ENCODE results near the gene ADAMTS16.

The ADAMTS16 gene

GRCh38 chr5:5271786-5272321 is 131.7 kb downstream of the ADAMTS16 start:
- Histone ChIP-seq H3K27ac (peak overlapping the region in 1 of 2 donors; percentile 42), H3K4me3 (peak overlapping the region; percentile 43)
- no peak for TF ChIP-seq CTCF (IDR thresholded peaks at IDR 0.05)
- DNase-seq (ENCODE audit: low spot score): no peak

DNA sequence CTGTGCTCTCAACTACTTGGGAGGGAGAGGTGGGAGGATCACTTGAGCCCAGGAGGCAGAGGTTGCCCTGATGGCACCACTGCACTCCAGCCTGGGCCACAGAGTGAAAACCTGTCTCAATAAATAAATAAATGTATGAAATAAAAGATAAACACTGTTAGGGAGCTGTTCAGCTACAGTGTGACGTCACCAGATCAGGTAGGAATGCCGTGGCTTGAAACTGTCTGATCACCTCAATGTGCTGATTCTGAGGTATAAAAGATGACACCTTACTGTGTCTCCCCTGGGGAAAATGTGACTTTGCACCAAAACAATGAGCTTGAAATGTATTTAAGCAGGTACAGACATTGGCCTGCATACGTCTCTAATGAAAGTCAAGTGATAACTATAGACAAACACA is 133.3 kb downstream of the ADAMTS16 start:
- no peak for TF ChIP-seq CTCF (IDR thresholded peaks at IDR 0.05)

DNA sequence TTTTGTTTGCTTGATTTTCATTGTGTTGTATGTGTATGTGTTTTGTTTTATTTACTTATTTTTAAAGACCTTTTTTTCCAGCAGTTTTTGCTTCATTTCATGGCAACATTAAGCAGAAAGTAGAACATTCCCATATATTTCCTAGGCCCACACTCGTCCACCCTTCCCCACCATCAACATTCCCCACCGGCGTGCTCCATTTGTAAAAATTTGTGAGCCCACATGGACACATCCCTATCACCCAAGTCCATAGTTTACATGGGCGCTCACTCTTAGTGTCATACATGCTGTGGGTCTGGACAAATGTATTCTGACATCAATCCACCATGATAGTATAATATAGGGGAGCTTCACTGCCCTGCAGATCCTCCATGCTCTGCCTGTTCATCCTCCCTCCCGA is 133.8 kb downstream of the ADAMTS16 start:
- no peak overlapping the region for H3K4me3 ChIP-seq
- DNase-seq (ENCODE audit: low spot score): no peak
- TF ChIP-seq CTCF (IDR thresholded peaks at IDR 0.05): no peak
- H3K27ac ChIP-seq: no peak overlapping the region

More for the DNA sequence above, 133.3 kb downstream of the ADAMTS16 start:
- no peak overlapping the region for H3K4me3 ChIP-seq
- DNase-seq (ENCODE audit: low spot score): no peak
- no peak overlapping the region for H3K27ac ChIP-seq

DNA sequence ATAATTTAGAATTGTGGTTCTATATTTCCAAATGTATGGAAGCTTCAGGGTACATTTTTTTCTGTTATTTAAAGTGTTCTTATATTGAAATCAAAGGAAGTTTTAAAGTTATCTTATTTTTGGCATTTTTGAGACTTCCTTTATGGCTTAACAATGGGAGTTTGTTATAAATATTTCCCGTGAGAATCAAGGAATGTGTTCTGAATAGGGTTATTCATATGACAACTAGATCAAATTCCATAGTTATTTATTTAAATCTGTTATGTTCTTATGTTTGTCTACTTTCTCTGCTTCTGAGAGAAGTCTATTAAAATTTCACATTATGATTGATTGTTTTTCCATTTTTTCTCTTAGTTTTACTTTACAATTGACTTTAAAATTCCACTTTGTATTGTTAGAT is 135.1 kb downstream of the ADAMTS16 start:
- no peak overlapping the region for H3K27ac ChIP-seq
- no peak for DNase-seq (ENCODE audit: low spot score)
- no peak for TF ChIP-seq CTCF (IDR thresholded peaks at IDR 0.05)
- H3K4me3 ChIP-seq: no peak overlapping the region

DNA sequence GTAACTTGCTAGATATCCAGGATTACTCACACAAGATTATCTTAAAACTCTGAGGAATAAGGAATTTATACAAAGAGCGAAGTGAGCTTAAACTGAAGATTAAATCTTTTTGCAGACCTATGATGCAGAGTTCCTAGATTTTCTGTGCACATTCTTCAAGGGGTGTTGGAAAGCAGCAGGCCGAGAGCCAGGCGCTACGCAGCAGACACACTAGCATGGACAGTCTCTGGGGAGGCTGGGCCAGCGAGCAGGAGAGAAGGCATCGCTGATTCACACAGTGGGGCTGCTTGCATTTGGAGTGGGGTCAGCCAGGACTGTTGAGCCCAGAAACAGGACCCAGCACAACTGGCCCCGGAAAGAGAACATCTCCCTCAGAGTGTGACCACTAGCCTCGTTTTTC is 136.3 kb downstream of the ADAMTS16 start:
- no peak for DNase-seq (ENCODE audit: low spot score)
- no peak for TF ChIP-seq CTCF (IDR thresholded peaks at IDR 0.05)
- no peak overlapping the region for H3K4me3 ChIP-seq
- H3K27ac ChIP-seq: no peak overlapping the region

DNA sequence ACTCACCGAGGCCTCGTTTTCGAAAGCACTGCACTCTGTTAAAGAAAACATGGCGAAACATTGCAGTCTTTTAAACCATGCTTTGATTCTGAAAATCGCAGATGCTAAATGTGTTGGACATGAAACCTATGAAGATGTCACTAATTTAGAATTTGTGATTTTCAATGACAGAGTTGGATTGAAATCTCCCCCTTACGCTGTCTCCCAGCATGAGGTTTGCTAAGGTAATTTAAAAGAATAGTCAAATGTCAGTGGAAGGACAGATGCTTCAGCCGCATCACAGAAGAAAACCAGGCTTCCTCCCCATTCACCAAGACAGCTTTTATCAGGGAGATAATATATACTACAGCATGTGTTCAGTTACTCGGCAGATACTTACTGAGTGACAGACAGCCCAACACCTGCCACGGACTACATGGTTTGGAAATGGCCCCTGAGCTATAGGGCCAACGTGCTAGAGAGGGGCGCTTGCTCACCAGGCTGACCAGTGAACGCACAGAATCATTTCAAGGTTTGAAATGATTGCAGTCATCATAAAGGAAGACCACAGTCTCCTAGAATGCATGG is 136.9 kb downstream of the ADAMTS16 start:
- Histone ChIP-seq H3K4me3 (no peak overlapping the region), H3K27ac (no peak overlapping the region)
- no peak for DNase-seq (ENCODE audit: low spot score)
- no peak for TF ChIP-seq CTCF (IDR thresholded peaks at IDR 0.05)

DNA sequence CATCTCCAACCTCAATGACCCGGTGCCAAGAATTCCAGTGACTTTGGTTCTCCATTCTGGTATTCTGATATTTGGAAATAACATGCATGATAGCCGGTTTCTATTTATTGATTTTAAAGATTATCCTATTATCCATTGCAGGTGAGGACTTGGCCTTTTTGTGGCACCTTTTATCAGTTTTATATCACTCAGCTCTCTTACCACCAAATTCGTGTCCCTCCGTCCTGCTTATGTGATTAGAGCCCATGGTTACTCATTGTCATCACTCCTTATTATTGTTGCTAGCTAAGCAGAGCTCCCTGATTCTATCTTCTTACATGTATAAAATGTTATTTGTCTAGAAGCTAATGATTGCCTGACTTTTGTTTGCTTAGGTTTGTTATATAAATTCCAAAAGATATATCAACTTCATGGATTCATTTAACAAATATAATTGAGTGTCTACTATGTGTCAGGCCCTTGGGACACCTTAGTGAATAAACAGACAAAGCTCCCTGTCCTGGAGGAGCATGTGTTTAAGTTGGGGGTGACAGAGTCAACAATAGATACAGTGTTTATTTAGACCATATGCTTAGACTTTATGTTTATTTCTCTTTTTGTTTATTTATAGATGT is 138.2 kb downstream of the ADAMTS16 start:
- H3K27ac ChIP-seq: no peak overlapping the region

More for the DNA sequence above, 138.2 kb downstream of the ADAMTS16 start:
- TF ChIP-seq CTCF (IDR thresholded peaks at IDR 0.05): no peak
- no peak overlapping the region for H3K4me3 ChIP-seq
- no peak for DNase-seq (ENCODE audit: low spot score)

All from coronary artery (tissue), 2 donors.